HG03280 (cell line): ENCODE data around the gene KIR3DL3.
"Not testable (repeated sequence)": the region's sequence is repeated elsewhere in the genome, so short reads cannot be mapped to it uniquely, and the experiment has no call there.

Experiments used
- ATAC-seq: cut with Tn5 transposase; IDR thresholded peaks from one replicate; pipeline ENCODE4 v1.9.1; 2021; ENCODE audit warnings: mild to moderate bottlenecking, moderate library complexity; ENCODE audit not compliant: unreplicated experiment

The KIR3DL3 gene

DNA sequence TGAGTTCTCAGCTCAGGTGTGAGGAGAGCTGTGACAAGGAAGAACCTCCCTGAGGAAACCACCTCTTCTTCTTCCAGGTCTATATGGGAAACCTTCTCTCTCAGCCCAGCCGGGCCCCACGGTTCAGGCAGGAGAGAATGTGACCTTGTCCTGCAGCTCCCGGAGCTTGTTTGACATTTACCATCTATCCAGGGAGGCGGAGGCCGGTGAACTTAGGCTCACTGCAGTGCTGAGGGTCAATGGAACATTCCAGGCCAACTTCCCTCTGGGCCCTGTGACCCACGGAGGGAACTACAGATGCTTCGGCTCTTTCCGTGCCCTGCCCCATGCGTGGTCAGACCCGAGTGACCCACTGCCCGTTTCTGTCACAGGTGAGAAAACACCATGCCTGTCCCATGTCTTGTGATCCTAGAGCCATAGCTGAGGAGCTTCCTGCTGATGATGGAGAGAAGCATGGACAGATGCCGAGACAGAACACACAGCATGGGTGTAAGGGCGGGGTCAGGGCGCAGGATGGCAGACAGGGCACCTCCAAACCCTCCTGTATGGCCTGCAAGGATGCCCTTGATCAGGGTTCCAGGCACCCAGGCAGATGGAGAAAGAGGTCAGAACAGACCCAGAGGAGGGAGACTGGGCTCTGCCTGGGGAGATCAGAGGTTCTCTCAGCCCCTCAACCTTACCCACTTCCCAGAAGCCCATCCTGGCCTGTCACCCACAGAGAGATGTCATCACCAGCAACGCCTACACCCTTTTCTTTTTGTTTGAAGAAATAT, 5.4 kb downstream of the KIR3DL3 start:
- ATAC-seq, result no peak

GRCh38 chr19:54731191-54731590, 6.9 kb downstream of the KIR3DL3 start:
- ATAC-seq, result no peak

DNA sequence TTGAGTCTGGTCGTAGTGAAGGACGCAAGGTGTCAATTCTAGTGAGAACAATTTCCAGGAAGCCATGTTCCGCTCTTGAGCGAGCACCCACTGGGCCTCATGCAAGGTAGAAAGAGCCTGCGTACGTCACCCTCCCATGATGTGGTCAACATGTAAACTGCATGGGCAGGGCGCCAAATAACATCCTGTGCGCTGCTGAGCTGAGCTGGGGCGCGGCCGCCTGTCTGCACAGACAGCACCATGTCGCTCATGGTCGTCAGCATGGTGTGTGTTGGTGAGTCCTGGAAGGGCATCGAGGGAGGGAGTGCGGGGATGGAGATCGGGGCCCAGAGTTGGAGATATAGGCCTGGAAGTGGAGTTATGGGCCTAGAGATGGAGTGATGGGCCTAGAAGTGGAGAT, 14.1 kb downstream of the KIR3DL3 start, which contains the start of gene KIR2DL3:
TSS of gene KIR2DL3 (plus strand) at position 208 of the 400 bp plus-strand sequence. CDS start at position 241, 33 bp downstream.
- ATAC-seq, result not testable (repeated sequence)

- no peak for ATAC-seq
These were observed 14.5 kb downstream of the KIR3DL3 start for GRCh38 chr19:54738715-54739114.

DNA sequence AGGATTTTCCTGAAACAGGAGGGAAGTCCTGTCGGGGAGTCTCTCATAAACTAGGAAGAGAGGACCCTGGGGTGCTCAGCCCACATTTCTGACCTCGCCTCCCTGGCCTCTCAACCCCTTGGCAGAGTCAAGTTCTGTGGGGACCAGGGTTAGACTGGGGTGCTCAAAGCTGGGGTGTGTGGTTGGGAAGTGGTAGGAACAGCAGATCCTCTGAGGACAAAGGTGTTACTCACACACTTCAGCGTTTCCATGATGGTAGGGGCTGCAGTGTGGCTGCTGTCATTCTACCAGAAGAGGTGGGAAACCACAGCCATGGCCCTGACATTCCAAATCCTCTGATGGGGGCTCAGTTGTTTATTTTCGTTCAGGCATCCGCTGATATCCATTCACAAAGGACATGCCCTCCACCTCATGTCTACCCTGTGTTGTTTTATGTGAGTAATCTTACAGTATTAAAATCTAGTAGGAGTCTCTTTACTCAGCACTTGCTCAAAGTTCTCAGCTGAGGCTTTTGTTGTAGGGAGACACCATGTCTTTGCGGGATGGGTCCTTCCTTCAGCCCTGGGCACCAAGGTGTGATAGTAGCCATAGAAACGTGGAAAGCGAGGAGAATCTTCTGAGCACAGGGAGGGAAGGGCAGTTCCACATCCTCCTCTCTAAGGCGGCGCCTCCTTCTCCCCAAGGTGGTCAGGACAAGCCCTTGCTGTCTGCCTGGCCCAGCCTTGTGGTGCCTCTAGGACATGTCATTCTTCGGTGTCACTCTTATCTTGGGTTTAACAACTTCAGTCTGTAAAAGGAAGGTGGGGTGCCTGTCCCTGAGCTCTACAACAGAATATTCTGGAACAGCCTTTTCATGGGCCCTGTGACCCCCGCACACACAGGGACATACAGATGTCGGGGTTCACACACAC, 15.6 kb downstream of the KIR3DL3 start:
- ATAC-seq, result no peak

DNA sequence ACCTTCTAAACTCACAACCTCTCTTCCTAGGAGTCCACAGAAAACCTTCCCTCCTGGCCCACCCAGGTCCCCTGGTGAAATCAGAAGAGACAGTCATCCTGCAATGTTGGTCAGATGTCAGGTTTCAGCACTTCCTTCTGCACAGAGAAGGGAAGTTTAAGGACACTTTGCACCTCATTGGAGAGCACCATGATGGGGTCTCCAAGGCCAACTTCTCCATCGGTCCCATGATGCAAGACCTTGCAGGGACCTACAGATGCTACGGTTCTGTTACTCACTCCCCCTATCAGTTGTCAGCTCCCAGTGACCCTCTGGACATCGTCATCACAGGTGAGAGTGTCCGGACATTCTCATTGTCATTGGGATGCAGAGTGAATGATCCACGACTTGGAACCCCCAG, 17.7 kb downstream of the KIR3DL3 start:
- not testable (repeated sequence) for ATAC-seq

DNA sequence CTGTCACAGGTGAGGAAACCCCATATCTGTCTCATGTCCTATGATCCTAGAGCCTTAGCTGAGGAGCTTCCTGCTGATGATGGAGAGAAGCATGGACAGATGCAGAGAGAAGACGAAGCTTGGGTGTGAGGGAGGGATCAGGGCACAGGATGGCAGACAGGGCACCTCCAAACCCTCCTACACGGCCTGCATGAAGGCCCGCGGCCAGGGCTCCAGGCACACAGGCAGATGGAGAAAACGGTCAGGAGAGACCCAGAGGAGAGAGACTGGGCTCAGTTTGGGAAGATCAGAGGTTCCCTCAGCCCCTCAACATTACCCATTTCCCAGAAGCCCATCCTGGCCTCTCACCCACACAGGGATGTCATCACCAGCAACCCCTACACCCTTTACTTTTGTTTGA, 19.8 kb downstream of the KIR3DL3 start:
- ATAC-seq, result not testable (repeated sequence)

- ATAC-seq, result not testable (repeated sequence)
These were observed 23.5 kb downstream of the KIR3DL3 start for GRCh38 chr19:54747614-54748322.

- not testable (repeated sequence) for ATAC-seq
These were observed 26.0 kb downstream of the KIR3DL3 start for GRCh38 chr19:54750276-54750675.

- not testable (repeated sequence) for ATAC-seq
These were observed 32.2 kb downstream of the KIR3DL3 start for GRCh38 chr19:54756204-54757110.

DNA sequence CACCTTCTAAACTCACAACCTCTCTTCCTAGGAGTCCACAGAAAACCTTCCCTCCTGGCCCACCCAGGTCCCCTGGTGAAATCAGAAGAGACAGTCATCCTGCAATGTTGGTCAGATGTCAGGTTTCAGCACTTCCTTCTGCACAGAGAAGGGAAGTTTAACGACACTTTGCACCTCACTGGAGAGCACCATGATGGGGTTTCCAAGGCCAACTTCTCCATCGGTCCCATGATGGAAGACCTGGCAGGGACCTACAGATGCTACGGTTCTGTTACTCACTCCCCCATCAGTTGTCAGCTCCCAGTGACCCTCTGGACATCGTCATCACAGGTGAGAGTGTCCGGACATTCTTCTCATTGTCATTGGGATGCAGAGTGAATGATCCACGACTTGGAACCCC, 34.3 kb downstream of the KIR3DL3 start:
- ATAC-seq, result not testable (repeated sequence)

DNA sequence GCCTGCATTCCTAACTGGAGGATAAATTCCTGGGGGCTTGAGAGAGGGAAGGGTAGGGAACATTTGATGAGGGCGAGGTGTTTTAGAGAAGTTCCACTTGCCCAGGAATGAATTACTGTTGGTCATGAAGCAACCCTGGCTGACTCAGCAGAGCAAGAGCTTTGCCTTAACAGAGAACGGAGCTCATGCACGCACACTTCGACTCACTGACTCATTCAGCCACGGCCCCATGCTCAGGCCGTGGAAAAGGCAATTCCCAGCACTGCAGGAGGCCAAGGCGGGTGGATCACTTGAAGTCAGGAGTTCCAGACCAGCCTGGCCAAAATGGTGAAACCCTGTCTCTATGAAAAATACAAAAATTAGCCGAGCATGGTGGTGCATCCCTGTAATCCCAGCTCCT, 40.0 kb downstream of the KIR3DL3 start:
- ATAC-seq, result not testable (repeated sequence)

DNA sequence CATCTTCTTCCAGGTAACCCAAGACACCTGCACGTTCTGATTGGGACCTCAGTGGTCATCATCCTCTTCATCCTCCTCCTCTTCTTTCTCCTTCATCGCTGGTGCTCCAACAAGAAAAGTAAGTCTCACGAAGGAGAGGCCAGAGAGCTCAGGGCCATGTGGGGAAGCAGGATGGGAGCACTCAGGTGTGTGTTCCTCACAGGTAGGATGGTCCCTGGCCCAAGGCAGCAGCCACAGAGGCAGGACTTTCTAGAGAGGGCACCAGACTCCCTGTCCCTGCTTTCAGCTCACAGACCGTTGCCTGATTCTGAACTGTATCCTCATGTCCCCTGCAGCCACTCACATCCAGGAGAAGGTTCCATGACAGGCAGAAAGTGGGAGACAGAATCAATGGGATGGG, 42.2 kb downstream of the KIR3DL3 start:
- ATAC-seq, result not testable (repeated sequence)

- ATAC-seq, result not testable (repeated sequence)
These were observed 45.4 kb downstream of the KIR3DL3 start, which contains the start of gene KIR2DL1 for GRCh38 chr19:54769646-54770045. TSS of gene KIR2DL1 (plus strand) at chr19:54769793. CDS start at chr19:54769851, 58 bp downstream.

DNA sequence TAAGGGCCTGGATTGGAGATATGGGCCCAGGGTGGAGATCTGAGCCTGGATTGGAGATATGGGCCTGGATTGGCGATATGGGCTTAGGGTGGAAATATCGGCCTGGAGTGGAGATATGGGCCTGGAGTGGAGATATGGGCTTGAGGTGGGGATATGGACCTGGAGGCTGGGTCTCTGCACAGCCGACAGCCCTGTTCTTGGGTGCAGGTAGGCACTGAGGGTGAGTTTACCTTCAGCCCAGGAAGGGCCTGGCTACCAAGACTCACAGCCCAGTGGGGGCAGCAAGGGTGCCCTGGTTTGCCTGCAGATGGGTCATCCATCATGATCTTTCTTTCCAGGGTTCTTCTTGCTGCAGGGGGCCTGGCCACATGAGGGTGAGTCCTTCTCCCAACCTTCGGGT, 46.3 kb downstream of the KIR3DL3 start:
- ATAC-seq, result not testable (repeated sequence)

- ATAC-seq, result not testable (repeated sequence)
These were observed 47.0 kb downstream of the KIR3DL3 start for GRCh38 chr19:54771018-54771960.

- not testable (repeated sequence) for ATAC-seq
These were observed 48.4 kb downstream of the KIR3DL3 start for GRCh38 chr19:54772666-54773065.

DNA sequence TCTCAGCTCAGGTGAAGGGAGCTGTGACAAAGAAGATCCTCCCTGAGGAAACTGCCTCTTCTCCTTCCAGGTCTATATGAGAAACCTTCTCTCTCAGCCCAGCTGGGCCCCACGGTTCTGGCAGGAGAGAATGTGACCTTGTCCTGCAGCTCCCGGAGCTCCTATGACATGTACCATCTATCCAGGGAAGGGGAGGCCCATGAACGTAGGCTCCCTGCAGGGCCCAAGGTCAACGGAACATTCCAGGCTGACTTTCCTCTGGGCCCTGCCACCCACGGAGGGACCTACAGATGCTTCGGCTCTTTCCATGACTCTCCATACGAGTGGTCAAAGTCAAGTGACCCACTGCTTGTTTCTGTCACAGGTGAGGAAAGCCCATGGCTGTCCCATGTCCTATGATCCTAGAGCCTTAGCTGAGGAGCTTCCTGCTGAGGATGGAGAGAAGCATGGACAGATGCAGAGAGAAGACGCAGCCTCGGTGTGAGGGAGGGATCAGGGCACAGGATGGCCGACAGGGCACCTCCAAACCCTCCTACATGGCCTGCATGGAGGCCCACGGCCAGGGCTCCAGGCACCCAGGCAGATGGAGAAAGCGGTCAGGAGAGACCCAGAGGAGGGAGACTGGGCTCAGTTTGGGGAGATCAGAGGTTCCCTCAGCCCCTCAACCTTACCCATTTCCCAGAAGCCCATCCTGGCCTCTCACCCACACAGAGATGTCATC, 51.0 kb downstream of the KIR3DL3 start:
- ATAC-seq, result not testable (repeated sequence)
